ENCODE measurements around the gene SLC22A7.

GRCh38 chr6:43256670-43257366, 41.2 kb upstream of the SLC22A7 start:
- TF ChIP-seq, protein P1, sequence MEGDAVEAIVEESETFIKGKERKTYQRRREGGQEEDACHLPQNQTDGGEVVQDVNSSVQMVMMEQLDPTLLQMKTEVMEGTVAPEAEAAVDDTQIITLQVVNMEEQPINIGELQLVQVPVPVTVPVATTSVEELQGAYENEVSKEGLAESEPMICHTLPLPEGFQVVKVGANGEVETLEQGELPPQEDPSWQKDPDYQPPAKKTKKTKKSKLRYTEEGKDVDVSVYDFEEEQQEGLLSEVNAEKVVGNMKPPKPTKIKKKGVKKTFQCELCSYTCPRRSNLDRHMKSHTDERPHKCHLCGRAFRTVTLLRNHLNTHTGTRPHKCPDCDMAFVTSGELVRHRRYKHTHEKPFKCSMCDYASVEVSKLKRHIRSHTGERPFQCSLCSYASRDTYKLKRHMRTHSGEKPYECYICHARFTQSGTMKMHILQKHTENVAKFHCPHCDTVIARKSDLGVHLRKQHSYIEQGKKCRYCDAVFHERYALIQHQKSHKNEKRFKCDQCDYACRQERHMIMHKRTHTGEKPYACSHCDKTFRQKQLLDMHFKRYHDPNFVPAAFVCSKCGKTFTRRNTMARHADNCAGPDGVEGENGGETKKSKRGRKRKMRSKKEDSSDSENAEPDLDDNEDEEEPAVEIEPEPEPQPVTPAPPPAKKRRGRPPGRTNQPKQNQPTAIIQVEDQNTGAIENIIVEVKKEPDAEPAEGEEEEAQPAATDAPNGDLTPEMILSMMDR (IDR thresholded peaks at IDR 0.05) = no peak
- no peak for TF ChIP-seq EZH2 (IDR thresholded peaks at IDR 0.05)

All from neural progenitor cell (in vitro differentiated cells).